ENCODE measurements around the gene FAM131C. TPM values are rescaled to one million over a fixed set of nuclear protein-coding genes. Genes with fewer than 3 reads are reported as not detected.
"Not testable (repeated sequence)": the region's sequence is repeated elsewhere in the genome, so short reads cannot be mapped to it uniquely, and the experiment has no call there.

Gene FAM131C
- total RNA-seq, 1 donor from 2014 or later, result not detected

DNA sequence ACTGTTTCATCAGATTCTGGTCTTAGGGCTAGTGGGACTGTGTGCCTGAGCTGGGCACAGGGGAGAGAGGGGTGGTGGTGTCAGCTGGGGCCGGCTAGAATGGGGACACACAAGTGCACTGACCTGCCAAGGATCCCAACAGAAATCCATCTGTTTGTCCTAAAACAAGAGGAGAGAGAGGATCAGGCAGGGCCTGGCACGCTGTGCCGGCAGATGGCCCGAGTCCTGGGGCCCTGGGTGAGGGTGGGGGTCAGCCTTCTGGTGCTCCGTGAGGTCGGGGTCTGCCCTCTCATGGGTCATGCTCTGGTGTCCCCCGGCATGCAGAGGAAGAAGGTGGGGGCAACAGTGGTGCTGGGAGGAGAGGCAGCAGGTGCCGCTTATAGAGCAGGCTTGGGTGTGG lies 33.6 kb downstream of the FAM131C start:
- not testable (repeated sequence) for DNase-seq (ENCODE audit: low read depth in 2 of 2)

DNA sequence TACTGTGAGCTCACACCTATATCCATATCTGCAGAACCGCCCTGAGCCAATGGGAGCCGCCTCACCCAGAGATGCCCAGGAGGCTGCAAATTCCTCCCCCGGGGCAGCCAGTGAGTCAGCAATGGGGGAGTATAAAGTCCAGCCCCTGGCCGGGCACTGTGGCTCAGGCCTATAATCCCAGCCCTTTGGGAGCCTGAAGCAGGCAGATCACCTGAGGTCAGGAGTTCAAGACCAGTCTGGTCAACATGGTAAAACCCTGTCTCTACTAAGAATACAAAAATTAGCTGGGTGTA lies 34.9 kb downstream of the FAM131C start:
- no peak for DNase-seq (ENCODE audit: low read depth in 2 of 2)

DNA sequence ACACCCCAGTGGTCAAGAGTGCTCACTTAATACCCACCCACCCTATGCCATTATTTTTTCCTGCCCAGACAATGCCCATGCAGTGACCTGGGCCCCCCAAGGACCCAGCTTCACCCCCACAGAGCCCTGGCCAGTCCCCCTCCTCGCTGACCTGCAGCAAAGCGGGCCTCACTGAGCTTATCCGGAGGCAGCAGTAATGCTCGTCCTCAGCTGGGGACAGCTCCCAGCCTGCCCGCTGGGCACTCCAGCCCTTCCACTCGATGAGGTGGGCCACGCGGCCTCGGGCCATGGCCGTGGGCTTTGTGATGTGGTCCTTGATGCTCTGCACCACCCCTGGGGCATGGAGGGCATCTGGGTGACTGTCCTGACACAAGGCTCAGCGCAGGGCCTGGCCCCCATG lies 37.0 kb downstream of the FAM131C start:
- not testable (repeated sequence) for DNase-seq (ENCODE audit: low read depth in 2 of 2)

DNA sequence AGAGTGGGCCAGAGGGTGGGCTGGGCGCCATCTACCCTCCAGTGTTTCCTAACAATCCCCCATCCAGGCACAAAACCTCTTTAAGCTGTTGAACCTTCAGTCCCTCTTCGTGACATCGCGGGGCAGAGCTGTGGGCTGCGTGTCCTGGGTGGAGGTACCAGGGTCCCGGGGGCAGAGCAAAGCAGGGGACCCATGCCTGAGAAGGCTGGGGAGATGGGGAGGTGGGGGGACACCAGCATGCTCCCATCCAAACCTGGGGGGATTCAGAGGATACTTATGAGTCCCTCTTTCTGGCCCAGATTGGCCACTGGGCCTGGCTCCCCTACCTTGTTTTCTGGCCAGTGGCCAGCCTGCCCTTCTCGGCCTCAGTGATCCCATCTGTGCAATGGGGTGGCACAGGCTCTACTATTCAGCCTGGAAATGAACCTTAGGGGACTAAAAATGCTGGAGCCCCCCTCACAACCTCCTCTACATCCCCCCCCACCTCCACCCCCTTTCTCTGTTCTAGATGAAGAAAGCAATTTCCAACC lies 40.3 kb downstream of the FAM131C start:
- DNase-seq (ENCODE audit: low read depth in 2 of 2), result not testable (repeated sequence)

DNA sequence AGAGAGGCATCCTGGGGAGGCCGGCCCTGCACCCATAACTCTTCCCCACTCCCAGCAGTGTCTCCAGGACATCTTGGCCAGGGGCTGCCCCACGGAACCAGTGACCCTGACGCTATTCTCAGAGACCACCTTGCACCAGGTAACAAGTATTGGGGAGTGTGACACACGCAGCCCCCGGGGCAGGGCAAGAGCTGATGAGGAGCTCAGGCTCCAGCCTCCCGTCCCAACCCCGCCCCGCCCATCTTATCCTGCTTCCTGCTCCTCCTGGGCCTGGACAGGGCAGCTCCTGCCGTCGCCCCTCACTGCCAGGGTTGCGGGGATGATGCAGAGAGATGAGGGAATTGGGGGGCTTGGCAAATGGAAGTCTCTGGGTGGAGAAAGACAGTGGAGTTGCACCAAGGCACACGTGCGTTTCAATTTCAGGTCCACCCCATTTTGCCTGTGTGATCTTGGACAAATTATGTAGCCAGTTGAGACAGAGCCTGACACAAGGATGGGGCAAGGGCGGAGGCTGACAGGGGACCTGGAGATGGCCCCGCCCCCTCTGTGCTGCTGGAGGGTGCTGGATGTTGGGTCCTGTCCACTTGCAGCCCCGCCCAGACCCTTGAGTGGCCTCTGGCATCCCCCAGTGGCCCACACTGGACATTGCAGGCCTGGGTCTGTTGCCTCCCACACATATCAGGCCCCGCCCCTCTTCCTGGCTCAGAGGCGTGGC lies 40.9 kb downstream of the FAM131C start:
- DNase-seq (ENCODE audit: low read depth in 2 of 2), result peak; percentile 82 to 88

DNA sequence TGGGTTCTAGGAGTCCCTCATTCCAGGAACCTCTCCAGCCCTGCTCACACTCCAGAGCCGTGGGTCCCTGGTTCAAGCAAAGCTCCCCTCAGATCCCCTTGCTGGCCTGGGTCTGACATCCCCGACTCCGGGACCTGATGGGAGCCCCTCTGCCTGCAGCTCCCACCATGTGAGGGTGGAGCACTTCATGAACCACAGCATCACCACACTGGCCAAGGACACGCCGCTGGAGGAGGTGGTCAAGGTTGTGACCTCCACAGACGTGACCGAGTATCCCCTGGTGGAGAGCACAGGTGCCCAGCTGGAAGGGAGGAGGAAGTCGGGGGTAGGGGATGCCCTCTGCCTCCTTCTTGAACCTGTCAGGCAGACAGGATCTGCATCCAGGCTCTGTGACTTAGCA lies 41.9 kb downstream of the FAM131C start:
- no peak for DNase-seq (ENCODE audit: low read depth in 2 of 2)

DNA sequence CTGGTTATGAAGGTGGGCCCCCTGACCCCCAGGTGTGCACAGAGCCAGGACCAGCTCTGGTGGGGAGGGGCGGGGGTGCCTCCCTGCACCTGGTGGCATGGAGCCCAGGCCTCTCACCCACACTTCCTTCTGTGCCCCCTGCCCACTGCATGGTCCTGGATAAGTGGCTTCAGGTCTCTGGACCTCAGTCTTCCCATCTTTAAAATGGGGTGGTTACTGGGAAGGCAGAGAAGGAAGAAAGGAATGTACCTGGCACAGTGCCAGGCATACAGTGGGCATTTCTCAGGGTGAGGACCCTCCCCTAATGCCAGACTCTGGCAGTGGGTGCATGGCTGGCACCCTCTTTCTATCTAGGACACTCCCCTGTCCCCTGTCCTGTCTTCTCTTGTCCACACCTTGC lies 44.2 kb downstream of the FAM131C start:
- no peak for DNase-seq (ENCODE audit: low read depth in 2 of 2)

DNA sequence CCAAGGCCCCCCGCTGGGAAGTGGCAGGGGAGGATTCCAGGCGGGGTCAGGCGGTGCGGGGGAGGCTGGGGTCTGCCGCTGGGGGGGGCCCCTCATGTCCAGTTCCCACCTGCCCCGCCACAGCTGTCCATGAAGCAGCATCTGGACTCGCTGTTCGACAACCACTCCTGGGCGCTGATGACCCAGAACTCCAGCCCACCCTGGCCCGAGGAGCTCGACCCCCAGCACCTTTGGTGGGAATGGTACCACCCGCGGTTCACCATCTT lies 44.5 kb downstream of the FAM131C start:
- not testable (repeated sequence) for DNase-seq (ENCODE audit: low read depth in 2 of 2)

DNA sequence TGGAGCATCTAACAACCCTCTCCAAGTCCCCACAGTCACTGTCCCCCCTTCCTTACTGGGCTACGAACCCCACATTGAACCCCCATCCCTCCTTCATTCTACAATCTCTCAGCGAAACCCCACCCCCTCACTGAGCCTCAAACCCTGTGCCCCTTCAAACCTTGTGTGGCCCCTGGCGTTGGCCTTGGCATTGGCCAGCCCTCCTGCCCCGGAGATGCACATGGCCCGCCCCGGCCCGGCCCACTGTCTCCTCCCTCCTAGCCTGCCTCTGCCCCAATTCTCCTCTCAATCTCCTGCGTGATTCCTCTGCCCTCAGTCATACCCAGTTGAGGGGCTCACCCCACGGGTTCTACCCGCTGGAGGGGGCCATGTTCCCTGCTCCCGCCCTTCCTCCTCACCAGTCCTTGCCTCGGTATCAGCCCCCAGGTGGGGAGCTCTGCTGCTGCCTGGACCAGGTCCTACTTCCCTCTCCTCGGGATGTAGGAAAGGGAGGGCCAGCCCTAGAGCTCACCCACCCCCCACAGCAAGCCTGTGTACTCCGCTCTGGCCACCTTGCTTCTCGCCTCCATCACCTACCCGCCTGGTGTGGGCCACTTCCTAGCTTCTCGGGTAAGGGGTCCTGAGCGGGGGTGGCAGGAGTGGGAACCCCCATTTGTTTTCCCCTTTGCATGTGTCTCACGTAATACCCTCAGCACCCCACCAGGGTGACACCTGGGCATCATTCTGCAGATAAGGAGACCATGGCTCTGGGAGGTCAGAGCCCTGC lies 45.0 kb downstream of the FAM131C start:
- DNase-seq (ENCODE audit: low read depth in 2 of 2), result no peak

DNA sequence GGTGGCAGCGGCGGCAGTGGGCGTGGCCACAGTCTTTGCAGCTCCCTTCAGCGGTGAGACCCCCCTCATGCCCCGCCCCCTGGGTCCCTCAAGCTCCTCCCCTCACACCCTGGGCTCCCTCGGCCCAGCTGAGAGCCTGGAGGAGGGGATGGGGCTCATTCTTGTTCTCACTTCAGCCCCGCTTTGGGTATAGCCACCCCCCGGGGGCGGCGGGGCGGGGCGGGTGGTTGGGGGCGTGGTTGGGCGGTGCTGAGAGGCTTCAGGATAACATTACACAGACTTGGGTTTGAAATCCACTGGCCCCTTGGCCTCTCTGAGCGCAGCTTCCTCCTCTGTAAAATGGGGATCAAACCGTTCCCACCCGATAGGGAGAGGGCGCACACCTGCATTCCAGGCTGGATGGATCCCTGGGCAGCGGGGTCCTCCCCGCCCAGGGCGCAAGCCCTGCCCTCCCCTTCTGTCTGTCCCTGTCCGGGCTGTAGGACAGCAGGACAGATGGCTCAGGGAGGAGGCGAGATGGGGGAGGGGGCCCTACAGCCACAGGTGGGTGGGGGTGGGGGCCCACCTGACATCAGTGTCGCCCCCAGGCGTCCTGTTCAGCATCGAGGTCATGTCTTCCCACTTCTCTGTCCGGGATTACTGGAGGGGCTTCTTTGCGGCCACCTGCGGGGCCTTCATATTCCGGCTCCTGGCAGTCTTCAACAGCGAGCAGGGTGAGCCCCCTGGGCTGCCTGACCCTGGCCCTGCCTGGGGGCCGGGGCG lies 46.5 kb downstream of the FAM131C start:
- no peak for DNase-seq (ENCODE audit: low read depth in 2 of 2)

DNA sequence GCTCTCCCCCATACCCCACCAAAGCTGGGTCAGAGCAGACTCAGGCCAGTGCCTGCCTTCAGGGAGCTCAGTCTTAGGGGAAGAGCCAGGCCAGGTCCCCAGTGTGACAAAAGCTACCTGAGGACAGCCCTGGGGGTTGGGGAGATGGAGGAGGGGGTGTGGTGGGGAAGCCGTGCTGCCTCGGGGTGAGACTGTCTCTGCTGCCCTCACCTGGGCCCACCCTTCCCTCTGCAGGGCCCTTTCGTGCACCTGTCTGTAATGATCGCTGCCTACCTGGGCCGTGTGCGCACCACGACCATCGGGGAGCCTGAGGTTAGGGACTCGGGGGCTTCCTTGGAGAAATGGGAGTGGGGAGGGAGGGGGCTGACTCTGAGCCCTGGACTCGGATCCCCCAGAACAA lies 47.1 kb downstream of the FAM131C start:
- DNase-seq (ENCODE audit: low read depth in 2 of 2), result not testable (repeated sequence)

DNA sequence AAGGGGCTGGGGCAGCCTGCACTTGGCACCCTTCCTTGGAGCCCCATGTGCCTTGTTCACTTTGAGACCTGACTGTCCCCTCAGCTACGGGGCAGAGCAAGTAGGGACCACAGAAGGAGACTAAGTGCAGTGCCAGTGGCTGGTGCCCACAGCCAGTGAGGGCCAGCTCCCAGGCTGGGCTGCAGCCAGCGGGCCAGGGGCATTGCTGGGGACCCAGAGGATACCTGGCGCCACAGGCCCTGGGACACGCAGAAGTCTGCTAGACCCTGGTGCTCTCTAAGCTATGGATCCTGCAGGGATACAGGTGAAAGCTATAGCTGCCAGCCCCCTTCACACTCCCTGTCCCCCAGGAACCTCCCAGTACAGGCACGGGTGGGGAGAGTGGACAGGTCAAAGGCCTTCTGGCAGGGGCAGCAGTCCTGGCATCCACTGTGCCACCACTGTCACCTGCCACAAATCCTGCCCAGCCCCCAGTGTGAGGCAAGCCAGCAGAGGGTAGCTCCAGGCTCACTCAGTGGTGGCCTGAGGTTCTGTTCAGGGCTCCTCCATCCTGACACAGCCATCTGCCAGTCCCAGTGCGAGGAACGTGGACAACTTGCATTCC lies 50.3 kb downstream of the FAM131C start:
- DNase-seq (ENCODE audit: low read depth in 2 of 2), result no peak

DNA sequence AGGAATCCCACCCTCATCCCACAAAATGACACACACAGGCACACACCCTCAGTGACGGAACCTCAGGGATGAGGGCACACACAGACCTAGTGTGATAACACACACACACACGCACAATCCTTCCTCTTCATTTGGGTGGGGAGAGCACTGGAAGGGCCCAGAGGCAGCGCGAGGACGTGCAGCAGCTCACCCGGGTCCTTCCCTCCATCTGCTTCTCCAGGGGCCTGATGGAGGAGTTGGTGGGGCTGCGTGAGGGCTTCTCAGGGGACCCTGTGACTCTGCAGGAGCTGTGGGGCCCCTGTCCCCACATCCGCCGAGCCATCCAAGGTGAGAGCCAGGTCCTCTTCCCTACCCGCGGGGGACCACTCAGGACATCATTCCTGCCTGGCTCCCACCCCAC lies 51.1 kb downstream of the FAM131C start:
- DNase-seq (ENCODE audit: low read depth in 2 of 2), result no peak

DNA sequence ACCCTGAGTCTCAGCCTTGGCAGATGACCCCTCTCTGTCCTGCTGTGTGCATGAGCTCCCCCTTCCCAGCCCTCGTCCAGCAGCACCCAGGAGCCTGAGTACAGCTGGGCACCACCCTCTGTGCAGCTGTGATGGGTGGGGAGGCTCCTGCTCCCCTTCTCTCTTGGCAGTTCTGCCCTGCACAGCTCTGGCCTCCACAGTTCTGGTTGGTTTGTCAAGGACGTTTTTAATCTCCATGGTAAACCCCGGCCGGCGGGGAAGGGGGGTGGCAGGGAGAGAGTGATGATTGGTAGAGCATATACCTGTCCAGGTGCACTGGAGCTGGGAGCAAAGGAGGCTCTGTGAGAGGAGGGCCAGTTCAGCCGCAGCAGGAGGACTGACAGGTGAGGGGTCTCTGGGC lies 51.8 kb downstream of the FAM131C start, which contains the start of gene CLCNKA:
Gene CLCNKA, plus strand, starts transcription at position 356 of the 400 bp plus-strand sequence. CDS start 584 bp downstream, outside the sequence.
- no peak for DNase-seq (ENCODE audit: low read depth in 2 of 2)

DNA sequence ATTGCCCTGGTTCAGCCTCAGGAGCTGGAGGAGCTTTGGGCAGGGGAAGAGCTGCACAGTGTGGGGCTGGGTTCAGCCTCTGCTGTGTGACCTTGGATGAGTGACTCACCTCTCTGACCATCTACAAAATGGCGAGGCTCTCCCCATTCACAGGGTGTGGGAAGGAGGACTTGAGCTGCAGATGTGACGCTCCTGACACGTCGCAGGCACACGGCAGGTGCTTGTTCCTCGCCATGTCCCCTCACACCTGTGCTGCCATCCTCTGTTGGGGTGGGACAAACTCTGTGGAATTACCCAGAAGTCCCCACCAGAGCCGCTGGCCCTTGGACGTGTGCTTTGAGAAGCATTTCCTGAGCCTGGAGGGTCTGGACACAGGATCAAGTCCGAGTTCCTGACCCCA lies 52.6 kb downstream of the FAM131C start:
- DNase-seq (ENCODE audit: low read depth in 2 of 2), result not testable (repeated sequence)

DNA sequence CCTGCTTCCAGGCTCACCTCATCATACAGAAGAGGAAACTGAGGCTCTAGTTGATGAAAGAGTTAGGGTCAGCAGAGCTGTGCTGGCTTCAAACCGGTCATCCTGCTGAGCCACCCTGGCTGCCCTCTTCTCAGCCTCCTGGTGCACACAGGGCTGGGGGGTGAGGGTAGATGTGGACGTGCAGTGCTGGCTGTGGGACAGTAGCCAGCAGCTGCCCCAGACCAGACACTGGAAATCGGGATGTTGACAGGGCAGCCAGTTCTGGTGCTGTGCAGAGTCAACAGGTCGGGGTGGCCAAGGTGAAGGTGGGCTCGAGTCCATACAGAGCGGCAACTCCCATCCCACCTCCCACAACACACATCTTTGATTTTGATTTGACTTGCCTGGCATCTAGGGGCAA lies 53.1 kb downstream of the FAM131C start:
- DNase-seq (ENCODE audit: low read depth in 2 of 2), result no peak

DNA sequence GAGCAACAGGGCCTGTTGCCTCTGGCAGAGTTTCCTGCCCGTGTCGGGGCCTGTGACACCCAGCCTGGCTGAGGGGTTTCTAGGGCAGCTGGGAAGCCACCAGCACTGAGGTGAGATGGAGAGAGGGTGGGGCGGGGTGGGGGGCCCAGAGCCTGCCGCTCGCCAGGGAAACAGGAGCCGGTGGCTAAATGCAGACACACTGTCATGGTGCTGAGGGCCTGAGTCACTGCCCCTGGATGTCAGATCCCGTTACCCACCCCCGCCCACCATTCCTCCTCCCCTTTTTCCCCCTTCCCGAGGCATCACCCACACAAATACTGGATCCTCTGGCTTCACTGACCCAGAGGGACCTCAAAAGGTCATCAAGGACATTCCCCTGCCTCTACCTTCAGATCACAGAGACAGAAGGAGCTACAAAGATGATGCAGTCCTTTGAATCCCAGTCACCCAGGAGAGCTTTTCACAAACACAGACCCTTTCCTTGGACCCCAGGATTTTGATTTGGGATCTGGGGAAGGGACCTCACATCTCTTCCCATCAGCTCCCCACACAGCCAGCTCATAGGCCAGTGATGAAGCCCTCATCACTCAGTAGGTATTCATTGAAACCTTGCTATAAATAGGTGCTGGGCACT lies 53.7 kb downstream of the FAM131C start:
- DNase-seq (ENCODE audit: low read depth in 2 of 2), result peak in 1 of 2 donors; percentile 28

DNA sequence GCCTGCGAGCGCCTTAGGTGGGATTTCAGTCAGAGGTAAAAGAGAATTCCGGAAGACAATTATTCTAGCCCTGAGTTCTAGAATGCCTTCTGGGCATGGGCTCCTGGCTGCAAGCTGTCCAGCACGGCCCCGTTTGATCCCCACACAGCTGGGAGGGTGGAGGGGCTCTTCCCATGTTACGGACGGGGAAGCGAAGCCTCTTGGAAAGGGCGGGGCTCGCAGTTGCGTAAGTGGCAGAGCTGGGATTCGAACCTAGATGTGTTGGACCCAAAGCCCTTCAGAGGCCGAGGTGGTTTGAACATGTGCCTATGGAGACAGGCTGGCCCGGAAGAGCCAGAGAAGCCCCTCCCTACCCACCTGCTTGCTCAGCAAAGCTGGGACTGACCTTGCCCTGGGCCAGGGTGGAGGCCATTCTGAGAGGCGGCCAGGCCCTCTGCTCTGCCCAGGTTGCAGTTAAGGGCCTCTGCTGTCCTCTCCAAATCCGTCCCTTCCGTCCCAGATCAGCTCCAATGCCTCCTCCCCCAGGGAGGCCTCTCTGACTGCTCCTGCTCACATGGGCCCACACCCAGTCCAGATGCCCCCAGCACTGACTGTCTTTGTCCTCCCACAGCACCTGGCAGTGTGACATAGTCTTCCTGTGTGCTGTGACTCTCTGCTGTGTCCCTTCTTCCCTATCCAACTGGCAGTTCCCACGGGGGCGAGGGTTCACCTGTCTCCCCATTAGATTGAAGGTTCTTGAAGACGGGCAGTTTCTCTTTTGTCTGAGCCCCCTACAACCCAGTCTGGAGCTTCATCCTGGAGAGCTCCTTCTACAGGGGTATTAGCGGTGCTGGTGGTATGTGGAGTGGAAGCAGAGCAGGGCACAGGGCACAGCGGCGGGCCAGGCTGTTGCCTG lies 54.5 kb downstream of the FAM131C start:
- no peak for DNase-seq (ENCODE audit: low read depth in 2 of 2)

DNA sequence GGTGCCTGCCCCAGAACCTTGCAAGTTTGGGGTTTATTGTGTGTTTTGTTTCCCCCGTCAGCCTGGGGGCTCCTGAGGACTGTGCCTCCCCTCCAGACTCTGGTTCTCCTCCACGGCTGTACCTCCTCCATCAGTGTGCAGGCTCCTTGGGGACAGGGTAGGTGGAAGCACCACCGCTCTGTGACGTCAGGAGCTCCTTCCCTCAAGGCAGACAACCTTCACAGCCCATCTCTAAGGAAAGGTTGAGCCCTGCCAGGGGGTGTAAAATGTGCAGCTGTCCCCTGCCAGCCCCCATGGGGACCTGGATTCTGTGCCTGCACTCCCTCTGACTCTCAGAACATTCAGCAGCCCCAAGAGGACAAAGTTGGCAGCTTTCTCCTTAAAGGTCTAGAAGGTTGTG lies 55.1 kb downstream of the FAM131C start:
- DNase-seq (ENCODE audit: low read depth in 2 of 2), result no peak

All from lung microvascular endothelial cell (primary cell).